HG03095 (cell line): Measurements from ENCODE around the gene LGI1.
"Not testable (repeated sequence)": the region's sequence is repeated elsewhere in the genome, so short reads cannot be mapped to it uniquely, and the experiment has no call there.

Experiments used
- ATAC-seq: cut with Tn5 transposase; IDR thresholded peaks from one replicate; pipeline ENCODE4 v1.9.1; 2021; ENCODE audit warnings: moderate library complexity; ENCODE audit not compliant: unreplicated experiment

The LGI1 gene

DNA sequence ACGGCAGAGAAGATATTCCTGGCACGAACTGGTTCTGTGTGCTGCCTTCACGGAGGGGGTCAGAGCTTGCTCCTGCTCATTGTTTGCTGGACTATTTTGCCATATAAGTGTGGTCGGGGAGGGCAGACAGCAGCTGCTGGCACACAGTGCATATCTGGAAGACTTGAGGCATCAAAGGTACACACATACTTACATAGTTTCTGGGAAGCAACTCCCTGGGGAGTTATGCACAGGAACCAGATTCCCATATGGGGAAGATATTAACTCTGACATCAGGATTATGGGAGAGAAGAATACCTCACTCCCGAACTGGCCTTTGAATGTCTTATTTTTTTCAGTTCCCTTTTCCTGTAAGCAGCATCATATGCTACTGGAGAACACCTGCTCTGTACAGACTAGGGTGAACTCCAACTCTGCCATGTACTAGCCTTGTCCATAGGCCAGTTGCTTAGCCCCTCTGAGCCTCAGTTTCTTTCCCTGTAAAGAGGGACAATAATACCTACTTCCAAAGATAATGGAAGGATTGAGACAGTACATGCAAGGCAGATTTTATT lies 41.5 kb downstream of the LGI1 start:
- ATAC-seq = no peak

DNA sequence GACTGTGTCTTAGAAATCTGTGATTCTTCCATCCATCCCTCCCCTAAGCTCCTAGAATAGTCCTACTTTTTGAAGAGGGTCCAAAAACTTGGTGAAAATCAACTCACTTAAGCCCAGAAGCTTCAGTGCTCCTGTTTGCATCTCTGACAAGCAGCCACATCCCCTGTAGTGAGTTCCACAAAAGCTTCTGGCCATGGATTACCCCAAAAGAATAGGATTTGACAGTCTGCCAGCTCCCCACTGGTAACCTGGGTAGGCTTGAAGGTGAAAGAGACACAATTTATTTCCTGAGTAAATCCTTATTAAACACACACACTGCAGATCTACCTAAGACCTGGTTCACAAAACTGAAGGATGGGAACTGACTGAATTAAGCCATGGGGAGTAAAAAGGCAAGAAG lies 46.5 kb downstream of the LGI1 start:
- ATAC-seq = no peak

DNA sequence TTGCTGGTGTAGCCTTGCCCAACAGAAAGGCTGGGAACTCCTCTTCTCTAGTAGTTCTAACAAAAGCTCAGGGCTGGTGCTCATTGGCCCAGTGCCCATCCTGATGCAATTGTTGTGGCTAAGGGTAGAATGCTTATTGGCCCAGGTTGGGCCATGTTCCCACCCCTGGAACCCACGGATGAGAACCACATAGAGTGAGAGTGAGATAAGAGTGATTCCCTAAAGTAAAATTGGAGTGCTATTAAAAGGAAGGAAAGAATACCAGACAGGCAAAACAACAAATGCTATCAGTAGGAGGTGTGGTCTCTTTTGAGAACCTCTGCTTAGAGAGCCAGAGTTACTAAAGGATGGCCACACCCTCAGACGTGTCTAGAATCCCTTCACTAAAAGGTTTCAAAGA lies 49.2 kb downstream of the LGI1 start:
- no peak for ATAC-seq

DNA sequence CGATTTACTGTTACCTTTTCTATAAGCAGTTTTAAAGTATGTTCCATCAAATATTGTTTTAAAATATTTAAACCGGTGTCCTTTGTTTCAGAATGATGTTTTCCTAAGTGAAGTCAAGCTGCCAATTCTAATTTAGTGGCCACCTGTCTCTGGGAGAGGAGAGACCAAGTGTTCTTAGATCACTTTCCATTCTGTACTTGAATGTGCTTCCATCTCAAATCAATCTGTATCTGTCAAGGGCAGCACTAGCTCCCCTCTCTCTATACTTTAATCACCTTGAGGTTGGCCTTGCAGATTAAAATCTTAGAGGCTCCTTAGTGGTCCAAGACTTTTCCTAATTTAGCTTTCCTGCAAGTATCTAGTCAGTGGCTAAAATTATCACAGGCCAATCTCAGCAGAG lies 49.6 kb downstream of the LGI1 start:
- no peak for ATAC-seq

DNA sequence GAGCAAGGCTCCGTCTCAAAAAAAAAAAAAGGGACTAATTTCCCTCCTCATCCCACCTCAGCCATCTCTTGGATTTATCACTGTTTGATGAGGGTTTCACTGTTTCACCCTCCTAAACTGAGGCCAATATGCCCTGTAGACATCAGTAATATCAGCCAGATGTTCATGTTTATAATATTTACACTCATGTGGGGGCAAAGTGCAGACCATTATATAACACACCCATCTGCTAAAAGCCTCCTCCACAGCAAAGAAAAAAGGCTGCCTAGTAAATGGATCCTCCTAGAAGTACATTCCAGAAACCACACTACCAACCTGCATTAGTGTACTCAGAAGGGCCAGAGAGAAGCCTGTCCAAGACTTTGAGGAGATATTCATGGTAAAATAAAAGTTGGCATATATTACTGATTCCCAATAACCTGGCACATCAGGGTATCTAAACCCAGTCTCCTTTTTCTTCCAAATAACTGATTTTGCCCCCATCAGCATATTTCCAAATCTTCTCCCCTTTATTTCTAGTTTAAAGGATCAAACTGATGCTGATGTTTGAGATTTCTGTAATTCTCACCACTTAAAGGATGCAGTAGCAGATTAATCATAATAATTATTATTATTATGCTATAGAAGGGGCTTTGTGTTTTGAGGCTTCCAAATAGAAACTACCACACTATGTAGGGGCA lies 55.1 kb downstream of the LGI1 start:
- ATAC-seq = no peak

DNA sequence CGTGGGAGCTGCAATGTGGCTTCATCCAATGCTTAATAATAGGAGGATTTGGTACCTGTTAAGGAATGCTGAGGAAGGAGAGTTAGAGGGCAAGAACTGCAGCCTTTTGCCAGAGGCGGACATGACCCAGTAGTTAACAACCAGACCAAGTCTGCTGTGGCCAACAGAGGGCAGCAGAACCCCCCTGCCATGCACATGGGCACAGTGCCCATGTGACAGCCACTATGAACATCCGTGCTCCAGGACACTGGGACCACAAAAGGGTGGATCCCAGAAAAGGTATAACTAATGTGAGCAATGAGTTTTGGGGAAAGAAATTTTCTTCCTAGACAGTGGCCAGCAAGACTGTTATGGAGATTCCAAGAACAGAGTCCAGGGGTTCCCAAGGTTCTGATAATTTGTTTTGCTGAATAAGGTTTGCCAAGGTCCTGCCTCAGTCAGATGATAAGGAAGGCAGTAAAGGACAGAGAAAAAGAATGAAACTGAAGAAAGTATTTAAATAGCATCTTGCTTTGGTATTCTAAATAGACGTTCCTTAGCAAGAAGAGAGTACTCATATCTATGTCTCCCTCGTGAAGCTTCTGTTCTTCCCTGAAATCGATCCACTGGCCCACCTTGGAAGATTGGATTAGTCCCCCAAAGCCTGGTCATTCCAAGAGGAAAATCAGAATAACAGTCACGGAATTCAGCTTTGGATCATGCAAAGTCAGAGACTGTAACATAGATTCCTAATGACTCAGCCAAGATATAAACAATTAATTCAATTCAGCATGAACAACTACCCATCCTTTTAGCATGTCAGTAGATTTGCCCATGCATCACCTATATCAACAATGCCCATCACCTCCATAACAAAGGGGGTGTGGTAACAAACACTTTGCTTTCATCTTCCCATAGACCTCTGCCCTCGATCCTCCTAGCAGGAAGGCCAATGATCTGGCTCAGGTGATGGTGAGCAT lies 56.0 kb downstream of the LGI1 start:
- no peak for ATAC-seq

DNA sequence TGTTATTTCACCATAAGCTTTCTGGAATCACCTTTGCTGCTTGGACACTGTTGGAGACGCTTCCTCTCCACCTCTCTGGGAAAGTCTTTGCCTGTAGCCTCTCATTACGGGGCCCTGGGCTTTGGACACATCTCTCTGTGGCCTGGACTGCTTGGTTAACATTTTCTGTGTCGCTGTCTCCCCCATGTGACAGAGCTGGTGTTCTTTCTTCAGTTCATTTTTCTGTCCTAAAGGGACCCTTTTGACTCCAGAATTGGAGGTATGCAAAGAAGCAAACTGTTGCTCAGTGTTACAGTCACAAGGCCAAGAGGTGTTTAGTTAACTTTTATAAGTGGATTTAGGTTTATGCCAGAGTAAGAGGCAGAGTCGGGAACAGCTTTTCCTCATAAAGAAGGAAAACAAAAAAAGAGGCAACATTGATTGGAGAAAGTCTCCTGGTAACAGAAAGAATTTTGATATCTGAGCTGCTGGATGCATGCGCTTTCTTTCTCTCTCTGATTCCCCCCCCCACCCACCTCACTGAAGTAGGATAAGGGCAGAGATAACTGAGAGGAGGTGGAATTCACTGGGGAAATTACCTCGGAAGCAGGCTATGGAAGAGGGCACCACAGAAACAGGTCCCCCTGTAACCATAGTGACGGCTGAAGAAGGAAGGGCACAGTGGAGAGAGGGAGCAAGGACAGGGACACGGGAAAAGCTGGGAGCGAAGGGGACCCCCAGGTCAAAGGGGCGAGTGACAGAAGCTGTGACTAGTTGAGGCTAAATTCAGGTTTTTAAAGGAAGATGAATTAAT lies 57.8 kb downstream of the LGI1 start:
- ATAC-seq = no peak

DNA sequence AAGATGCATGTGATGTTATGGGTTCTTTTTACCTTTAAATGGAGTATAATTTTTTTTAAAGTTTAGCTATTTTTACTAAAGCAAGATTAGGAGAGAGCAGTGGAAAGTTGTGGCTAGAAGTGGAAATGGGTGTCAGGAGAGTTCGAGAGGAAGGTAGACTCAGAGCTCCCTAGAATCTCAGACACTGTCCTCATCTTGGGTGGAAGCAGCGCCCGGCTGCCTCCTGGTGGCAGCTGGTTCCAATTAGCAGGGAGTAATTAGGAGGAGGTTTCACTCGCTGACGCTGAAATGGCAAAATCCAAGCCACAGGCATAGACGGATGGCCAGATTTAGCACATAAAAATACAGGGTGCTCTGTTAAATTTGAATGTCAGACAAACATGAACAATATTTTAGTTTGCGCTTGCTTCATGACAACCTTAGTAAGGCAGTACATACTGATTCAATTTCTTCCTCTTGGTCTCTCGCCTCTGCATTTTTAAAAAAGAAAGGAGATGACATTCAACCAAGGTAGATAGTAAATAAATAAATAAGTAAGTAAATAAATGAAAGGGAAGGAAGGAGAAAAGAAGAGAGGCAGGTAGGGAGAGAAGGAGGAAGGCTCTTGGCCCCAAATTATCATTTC lies 58.5 kb downstream of the LGI1 start:
- no peak for ATAC-seq

DNA sequence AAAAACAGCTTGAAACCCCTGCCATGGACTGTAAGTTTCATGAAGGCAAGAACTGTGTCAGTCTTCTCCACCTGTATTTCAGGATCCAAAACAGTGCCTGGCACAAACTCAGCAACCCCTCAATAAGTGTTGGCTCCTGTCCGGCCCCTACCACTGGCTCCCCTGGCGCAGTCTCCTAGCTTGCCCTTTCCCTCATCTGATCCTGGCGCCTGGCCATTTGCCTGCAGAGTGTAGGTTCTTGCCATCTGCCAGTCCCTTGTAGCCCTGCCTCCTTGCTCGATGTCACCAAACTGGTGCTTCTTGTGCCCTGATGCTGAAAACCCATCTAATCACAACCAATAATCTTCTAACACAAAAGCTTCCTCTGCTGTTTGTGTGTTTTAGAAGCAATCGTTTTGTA lies 60.4 kb downstream of the LGI1 start:
- no peak for ATAC-seq

DNA sequence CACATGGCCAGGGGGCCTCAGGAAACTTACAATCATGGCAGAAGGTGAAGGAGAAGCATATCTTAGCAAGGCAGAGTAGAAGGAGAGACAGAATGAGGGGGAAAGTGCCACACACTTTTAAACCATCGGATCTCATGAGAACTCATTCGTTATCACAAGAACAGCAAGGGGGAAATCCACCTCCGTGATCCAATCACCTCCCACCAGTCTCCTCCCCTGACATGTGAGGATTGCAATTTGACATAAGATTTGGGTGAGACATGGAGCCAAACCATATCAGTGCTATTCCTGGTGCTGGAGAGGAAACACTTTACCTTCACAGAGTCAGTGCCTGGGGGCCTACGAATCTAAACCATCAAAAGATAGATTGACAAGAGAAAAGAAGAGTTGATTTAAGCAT lies 61.8 kb downstream of the LGI1 start:
- ATAC-seq = no peak

DNA sequence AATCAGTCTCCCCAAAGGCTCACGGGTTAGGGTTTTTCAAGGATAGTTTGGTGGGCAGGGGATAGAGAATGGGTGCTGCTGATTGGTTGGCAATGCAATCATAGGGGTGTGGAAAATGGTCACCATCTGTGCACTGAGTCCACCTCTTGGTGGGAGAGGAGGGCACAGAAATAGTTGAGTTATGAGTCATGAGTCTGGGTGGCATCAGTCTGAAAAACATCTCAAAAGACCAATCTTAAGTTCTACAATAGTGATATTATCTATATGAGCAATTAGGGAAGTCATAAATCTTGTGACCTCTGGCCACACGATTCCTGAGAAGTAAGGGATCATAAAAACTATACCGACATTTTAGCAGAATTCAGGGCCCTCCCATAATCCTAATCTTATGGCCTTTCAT lies 62.7 kb downstream of the LGI1 start:
- ATAC-seq = no peak

DNA sequence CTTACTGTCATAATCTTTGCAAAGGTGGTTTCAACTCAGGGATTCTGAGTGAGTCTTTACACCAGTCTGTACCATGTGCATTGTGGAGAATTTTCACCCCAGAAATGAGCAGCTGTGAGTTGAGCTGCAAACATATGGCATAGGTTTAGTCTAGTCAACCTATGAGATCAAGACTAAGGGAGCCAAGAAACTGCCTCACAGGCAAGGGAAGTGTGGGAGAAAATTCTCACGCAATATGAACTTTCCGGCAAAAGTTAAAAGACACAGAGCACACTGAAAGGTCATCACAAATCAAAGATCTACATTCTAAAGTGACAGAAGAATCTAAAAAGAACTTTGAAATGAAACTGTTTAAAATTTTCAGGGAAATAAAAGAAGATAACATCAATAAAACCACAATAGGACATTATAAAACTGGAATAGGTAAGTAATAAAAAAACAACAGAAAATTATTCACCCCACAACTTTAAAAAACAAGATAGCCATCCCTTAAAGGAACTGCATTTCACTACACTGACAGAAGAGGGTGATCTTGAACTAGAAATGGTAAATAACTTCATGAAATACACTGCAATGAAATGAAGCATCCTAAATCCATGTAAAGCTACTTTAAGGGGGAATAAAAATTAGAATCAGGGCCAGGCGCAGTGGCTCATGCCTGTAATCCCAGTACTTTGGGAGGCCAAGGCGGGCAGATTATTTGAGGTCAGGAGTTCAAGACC lies 63.5 kb downstream of the LGI1 start:
- ATAC-seq = no peak

DNA sequence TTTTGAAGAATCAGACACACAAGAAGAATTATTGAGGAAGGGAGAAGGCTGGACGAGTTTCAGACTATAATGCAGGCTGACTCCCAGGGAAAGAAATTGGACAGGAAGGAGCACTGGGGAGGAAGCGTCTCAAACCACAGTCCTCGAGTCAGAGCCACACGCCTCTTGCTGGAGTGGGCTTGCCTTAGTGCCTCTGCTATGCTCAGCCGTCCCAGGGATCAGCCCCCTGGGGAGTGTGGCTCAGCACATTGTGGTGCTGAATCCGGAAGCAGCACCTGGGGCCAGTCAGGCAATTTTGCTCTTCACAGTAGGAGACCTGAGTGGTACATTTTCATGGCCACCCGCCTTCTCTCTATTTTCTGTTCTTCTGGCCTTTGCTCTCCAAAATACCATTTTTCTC lies 68.6 kb downstream of the LGI1 start:
- no peak for ATAC-seq

DNA sequence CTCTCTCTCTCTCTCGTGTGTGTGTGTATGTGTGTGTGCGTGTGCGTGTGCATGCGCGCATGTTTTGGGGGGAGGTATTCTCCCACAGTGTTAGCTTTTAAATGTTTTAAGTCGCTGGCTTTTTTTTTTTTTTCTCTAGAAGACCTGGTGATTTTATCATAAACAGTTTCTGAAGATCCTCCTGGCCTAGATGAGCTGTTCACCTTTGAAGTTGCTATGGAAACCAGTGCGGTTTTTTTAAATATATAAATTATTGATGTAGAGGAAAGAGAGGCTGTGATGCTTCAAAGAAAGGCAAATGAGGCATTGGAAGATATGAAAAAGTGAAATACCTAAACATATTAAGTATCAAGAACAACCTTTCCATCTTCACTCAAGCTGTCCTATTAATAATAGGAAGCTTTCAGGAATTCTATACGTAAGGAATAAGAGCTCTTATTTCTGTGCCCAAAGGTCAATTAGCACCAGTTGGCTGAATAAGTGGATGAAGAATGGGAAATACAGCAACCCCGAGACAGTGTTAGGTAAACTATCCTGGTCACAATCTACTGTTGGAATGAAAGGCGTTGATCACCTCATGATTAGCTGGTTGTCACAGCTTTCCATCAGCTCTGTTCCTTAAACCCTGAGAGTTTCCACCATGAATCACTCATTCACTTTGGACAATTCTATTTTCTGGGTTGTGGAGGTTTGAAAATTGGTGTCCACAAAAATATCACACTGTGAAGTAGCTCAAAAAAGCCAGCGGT lies 69.5 kb downstream of the LGI1 start:
- ATAC-seq = no peak

DNA sequence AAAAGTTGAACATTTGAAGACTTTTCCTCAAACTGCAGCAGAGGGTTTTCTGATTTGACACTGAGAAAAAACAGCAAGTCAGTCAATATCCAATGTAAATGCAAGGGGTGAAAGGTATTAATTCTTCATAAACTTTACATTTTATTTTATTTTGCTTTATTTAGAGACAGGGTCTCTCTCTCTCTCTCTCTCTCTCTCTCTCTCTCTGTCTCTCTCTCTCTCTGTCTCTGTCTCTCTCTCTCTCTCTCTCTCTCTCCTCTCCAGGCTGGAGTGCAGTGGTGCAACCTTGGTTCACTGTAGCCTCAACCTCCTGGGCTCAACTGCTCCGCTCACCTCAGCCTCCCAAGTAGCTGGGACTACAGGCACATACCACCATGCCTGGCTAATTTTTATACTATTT lies 73.3 kb downstream of the LGI1 start:
- not testable (repeated sequence) for ATAC-seq

DNA sequence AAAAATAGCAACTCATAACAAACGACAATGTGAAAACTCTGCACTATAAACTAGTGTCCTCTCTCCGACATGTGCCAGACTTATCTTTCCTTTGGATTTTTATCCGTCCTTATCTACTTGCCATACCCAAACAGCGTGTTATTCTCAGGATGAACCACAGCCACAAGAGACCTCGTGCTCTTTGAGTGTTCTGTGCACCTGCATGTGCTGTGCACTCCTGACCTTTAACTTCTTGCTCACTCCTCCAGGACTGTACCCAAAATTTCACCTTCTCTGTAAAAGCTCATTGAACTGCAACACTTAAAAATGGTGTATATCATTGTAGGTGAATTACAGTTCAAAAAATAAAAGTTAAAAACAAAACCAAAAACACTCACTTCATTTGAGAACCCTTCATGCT lies 78.0 kb downstream of the LGI1 start:
- no peak for ATAC-seq

DNA sequence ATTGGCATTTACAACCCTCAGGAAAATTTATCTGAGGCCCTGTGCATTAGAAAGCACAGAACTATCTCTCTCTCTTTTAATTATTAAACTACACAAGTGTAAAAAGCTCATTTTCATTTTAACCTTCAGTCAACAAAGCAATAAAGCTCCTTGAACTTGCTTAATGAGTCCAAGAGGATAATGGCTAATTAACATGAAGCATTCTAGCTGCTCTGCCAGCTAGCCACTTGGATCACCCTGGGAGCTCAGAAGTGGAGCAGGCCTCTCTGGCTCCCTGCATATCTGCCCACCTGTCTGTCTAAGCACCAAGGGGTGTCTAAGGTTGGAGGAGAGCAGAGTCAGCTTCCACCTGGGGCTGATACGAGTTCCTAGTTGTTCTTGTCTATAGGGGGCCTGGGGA lies 80.1 kb downstream of the LGI1 start:
- ATAC-seq = no peak

DNA sequence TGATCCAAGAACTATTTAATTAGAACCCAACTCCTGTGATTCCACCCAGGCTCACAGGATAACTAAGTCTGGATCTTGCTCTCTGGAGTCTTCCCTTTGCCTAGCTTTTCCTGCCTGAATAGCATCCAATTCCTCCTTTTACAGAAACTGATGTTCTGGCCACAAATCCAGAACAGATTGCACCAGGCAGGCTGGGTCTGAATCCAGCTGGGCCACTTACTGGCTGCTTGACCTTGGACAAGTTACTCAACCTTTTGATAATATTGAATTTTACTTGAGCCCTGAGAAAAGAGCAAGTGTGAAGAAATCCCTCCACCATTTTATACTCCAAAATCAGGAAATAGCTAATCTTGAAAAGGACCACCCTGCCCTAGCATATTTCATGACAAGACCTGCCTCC lies 80.5 kb downstream of the LGI1 start:
- ATAC-seq = no peak

DNA sequence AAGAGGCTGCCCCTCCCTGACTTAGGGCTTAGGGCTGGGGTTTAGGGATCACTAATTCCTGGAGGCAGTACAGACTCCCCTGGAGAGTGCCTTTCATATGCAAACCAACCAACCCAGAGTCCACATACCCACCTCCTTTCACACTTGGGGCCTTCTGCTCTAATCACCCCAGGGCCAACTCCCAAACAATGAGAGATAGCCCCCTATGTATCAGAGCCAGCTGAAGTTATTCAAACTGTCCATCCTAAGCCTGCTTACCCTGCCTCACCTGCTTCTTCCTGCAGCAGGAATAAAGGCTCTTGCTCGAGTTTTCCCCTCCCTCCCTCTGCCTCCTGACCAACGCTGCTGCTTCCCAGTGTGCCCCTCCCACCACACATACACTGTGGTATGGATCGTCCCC lies 84.2 kb downstream of the LGI1 start:
- no peak for ATAC-seq
